ENCODE measurements around the gene DRC7. TPM values are rescaled to one million over a fixed set of nuclear protein-coding genes. Genes with fewer than 3 reads are reported as not detected.

DRC7 gene
- total and polyA plus RNA-seq, 4 donors, result 0.06 to 1.8 (median 0.08) TPM; not detected in 1

DNA sequence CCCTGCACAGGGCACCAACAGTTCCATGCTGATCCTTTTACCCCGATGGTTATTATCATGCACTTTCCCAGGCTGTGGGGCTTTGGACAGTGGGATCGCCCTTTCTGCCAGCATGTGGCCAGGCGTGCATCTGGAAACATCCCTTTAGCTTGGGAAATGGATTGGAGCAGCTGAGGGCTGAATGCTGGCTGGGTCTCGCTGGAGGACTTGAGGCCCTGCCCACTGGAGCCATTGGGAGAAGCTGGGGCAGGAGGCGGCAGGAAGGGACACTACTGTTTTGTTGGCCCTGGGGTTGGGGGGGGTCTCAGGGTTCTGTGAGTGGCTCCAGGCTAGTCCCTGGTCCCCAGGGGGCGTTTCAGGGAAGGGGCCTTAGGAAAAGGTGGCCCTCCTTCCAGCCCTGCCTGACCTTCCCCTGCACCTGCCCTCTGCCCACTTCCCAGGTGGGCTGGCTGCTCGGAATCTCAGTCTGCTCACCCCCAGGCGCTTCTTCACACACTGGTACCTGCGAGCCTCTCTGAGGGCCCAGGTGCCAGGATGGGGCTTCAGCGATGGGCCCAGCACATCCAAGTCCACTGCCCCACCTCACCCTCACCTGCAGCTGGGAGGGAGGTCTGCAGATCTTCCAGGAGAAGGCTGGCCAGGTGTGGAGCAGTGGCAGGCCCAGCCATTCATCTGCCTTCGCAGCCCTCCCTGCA, 28.1 kb upstream of the DRC7 start:
- H3K36me3 ChIP-seq (ENCODE audit: control insufficient read depth in 4 of 4, insufficient read depth in 3 of 4, low read depth in 1 of 4, low read length in 3 of 4), result no peaks in the 10 kb centered on the region
- H3K4me1 ChIP-seq (ENCODE audit: control insufficient read depth in 4 of 4, insufficient read depth in 4 of 4, low read length in 3 of 4), result peaks cover 0 to 12% (median 7%) of the 10 kb centered on the region in 4 donors
- H3K9ac ChIP-seq (ENCODE audit: low read depth in 1 of 2, low read length in 2 of 2), result no peak overlapping the region
- no peaks in the 10 kb centered on the region for H3K9me3 ChIP-seq (ENCODE audit: control insufficient read depth in 4 of 4, low read length in 3 of 4)
- no peak for TF ChIP-seq FOXA2 (IDR thresholded peaks at IDR 0.05)
- TF ChIP-seq FOXA1 (IDR thresholded peaks at IDR 0.05), result no peak
- TF ChIP-seq EGR1 (IDR thresholded peaks at IDR 0.05; ENCODE audit: low read depth in 2 of 2), result no peak
- TF ChIP-seq RAD21 (IDR thresholded peaks at IDR 0.05), result no peak
- TF ChIP-seq, protein P1, sequence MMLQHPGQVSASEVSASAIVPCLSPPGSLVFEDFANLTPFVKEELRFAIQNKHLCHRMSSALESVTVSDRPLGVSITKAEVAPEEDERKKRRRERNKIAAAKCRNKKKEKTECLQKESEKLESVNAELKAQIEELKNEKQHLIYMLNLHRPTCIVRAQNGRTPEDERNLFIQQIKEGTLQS (IDR thresholded peaks at IDR 0.05), result no peak
- no peak for TF ChIP-seq HNF4G (IDR thresholded peaks at IDR 0.05)
- TF ChIP-seq GABPA (IDR thresholded peaks at IDR 0.05 in 1 of 2, conservative IDR thresholded peaks at IDR 0.05 in 1 of 2), result no peak
- TF ChIP-seq, protein P2, sequence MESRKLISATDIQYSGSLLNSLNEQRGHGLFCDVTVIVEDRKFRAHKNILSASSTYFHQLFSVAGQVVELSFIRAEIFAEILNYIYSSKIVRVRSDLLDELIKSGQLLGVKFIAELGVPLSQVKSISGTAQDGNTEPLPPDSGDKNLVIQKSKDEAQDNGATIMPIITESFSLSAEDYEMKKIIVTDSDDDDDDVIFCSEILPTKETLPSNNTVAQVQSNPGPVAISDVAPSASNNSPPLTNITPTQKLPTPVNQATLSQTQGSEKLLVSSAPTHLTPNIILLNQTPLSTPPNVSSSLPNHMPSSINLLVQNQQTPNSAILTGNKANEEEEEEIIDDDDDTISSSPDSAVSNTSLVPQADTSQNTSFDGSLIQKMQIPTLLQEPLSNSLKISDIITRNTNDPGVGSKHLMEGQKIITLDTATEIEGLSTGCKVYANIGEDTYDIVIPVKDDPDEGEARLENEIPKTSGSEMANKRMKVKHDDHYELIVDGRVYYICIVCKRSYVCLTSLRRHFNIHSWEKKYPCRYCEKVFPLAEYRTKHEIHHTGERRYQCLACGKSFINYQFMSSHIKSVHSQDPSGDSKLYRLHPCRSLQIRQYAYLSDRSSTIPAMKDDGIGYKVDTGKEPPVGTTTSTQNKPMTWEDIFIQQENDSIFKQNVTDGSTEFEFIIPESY (IDR thresholded peaks at IDR 0.05), result no peak
- no peak for TF ChIP-seq YY1 (IDR thresholded peaks at IDR 0.05)
- TF ChIP-seq TAF1 (conservative IDR thresholded peaks at IDR 0.05), result no peak
- TF ChIP-seq RXRA (IDR thresholded peaks at IDR 0.05), result no peak
- TF ChIP-seq, protein P3, sequence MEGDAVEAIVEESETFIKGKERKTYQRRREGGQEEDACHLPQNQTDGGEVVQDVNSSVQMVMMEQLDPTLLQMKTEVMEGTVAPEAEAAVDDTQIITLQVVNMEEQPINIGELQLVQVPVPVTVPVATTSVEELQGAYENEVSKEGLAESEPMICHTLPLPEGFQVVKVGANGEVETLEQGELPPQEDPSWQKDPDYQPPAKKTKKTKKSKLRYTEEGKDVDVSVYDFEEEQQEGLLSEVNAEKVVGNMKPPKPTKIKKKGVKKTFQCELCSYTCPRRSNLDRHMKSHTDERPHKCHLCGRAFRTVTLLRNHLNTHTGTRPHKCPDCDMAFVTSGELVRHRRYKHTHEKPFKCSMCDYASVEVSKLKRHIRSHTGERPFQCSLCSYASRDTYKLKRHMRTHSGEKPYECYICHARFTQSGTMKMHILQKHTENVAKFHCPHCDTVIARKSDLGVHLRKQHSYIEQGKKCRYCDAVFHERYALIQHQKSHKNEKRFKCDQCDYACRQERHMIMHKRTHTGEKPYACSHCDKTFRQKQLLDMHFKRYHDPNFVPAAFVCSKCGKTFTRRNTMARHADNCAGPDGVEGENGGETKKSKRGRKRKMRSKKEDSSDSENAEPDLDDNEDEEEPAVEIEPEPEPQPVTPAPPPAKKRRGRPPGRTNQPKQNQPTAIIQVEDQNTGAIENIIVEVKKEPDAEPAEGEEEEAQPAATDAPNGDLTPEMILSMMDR (IDR thresholded peaks at IDR 0.05; ENCODE audit: low read depth, low read length, missing input control), result no peak
- no peak for TF ChIP-seq SP1 (IDR thresholded peaks at IDR 0.05)
- DNase-seq (ENCODE audit: low spot score), result no peak
- no peaks in the 10 kb centered on the region for H3K27me3 ChIP-seq (ENCODE audit: control insufficient read depth in 4 of 4, insufficient read depth in 4 of 4, low read length in 3 of 4)
- WGBS, result 92% methylated on average over 11 of the region's 11 CpGs
- H3K27ac ChIP-seq (ENCODE audit: low read depth in 1 of 2, low read length in 2 of 2), result no peak overlapping the region
- no peak overlapping the region for H3K4me3 ChIP-seq (ENCODE audit: low read depth in 1 of 3, low read length in 3 of 3)

DNA sequence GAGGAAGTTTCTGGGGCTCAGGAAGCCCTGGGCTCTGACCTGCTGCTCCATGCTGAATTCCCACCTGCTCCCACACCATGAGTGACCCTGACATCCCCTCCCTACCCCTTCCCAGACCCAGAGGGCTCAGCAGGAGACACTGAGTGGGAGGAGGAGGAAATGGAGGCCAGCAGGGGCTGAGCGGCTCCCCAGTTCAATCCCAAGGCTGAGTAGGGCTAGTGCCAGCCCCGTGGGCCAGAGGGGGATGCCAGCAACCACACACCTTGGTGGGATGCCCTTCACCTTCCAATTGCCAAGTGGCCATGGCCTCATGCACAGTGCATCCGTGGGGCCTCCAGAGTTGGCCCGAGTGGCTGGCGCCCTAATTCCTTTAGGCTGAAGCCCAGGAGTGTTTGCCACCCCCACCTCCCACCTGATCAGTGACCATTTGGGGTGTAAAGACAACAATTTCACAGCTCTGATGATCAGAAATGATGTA, 27.5 kb upstream of the DRC7 start:
- Histone ChIP-seq H3K4me3 (ENCODE audit: low read depth in 1 of 3, low read length in 3 of 3) (no peak overlapping the region), H3K9me3 (ENCODE audit: control insufficient read depth in 4 of 4, low read length in 3 of 4) (no peaks in the 10 kb centered on the region), H3K36me3 (ENCODE audit: control insufficient read depth in 4 of 4, insufficient read depth in 3 of 4, low read depth in 1 of 4, low read length in 3 of 4) (no peaks in the 10 kb centered on the region), H3K27ac (ENCODE audit: low read depth in 1 of 2, low read length in 2 of 2) (no peak overlapping the region), H3K4me1 (ENCODE audit: control insufficient read depth in 4 of 4, insufficient read depth in 4 of 4, low read length in 3 of 4) (peaks cover 0 to 12% (median 7%) of the 10 kb centered on the region in 4 donors), H3K9ac (ENCODE audit: low read depth in 1 of 2, low read length in 2 of 2) (no peak overlapping the region), H3K27me3 (ENCODE audit: control insufficient read depth in 4 of 4, insufficient read depth in 4 of 4, low read length in 3 of 4) (no peaks in the 10 kb centered on the region)
- no peak for TF ChIP-seq FOXA1 (IDR thresholded peaks at IDR 0.05)
- no peak for TF ChIP-seq HNF4G (IDR thresholded peaks at IDR 0.05)
- peak in 1 of 2 donors; percentile 67 for TF ChIP-seq JUND (IDR thresholded peaks at IDR 0.05)
- TF ChIP-seq, protein P1 (IDR thresholded peaks at IDR 0.05), result no peak
- no peak for TF ChIP-seq RAD21 (IDR thresholded peaks at IDR 0.05)
- 81% methylated on average over 5 of the region's 5 CpGs for WGBS
- no peak for DNase-seq (ENCODE audit: low spot score)
